Measurements from ENCODE around the gene GRM5.

GRM5 gene

GRCh38 chr11:88491674-88492073 is 574.1 kb downstream of the GRM5 start:
- TF ChIP-seq, protein P1, sequence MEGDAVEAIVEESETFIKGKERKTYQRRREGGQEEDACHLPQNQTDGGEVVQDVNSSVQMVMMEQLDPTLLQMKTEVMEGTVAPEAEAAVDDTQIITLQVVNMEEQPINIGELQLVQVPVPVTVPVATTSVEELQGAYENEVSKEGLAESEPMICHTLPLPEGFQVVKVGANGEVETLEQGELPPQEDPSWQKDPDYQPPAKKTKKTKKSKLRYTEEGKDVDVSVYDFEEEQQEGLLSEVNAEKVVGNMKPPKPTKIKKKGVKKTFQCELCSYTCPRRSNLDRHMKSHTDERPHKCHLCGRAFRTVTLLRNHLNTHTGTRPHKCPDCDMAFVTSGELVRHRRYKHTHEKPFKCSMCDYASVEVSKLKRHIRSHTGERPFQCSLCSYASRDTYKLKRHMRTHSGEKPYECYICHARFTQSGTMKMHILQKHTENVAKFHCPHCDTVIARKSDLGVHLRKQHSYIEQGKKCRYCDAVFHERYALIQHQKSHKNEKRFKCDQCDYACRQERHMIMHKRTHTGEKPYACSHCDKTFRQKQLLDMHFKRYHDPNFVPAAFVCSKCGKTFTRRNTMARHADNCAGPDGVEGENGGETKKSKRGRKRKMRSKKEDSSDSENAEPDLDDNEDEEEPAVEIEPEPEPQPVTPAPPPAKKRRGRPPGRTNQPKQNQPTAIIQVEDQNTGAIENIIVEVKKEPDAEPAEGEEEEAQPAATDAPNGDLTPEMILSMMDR (IDR thresholded peaks at IDR 0.05; ENCODE audit: extremely low read depth, insufficient read depth, missing control alignments) = no peak
- DNase-seq (ENCODE audit: low spot score) = no peak
- in situ Hi-C loops (cut with MboI; ENCODE audit: low pct_unique_long_range_greater_than_20kb, low sequenced_read_pairs, unreplicated experiment) = no loop called here

- in situ Hi-C loops (cut with MboI; ENCODE audit: low pct_unique_long_range_greater_than_20kb, low sequenced_read_pairs, unreplicated experiment) = no loop called here
- DNase-seq (ENCODE audit: low spot score) = no peak
- TF ChIP-seq, protein P1 (IDR thresholded peaks at IDR 0.05; ENCODE audit: extremely low read depth, insufficient read depth, missing control alignments) = no peak
Observed at GRCh38 chr11:88489030-88489429, 576.8 kb downstream of the GRM5 start.

DNA sequence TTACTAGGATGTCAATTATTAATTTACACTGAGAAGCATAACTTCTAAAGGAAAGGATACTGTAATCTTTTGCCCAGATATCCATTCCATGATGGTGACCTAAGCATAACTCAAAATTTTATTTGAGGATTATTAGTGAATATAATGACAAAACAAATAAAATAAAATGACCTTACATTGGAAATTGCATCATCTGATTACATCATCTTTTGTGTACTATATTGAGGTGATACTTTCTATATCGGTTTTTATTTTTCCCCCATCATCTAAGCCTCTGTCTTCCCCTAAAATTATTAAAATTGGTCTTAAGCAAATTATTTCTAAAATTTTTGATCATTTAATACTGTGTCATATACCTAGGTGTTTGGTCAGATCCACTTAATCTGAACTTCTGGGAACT is 578.1 kb downstream of the GRM5 start:
- in situ Hi-C loops (cut with MboI; ENCODE audit: low pct_unique_long_range_greater_than_20kb, low sequenced_read_pairs, unreplicated experiment) = no loop called here
- TF ChIP-seq, protein P1 (IDR thresholded peaks at IDR 0.05; ENCODE audit: extremely low read depth, insufficient read depth, missing control alignments) = no peak
- DNase-seq (ENCODE audit: low spot score) = no peak

GRCh38 chr11:88484873-88485621 is 580.7 kb downstream of the GRM5 start:
- peak; percentile 45 for DNase-seq (ENCODE audit: low spot score)
- TF ChIP-seq, protein P1 (IDR thresholded peaks at IDR 0.05; ENCODE audit: extremely low read depth, insufficient read depth, missing control alignments) = peak; percentile 80
- in situ Hi-C loops (cut with MboI; ENCODE audit: low pct_unique_long_range_greater_than_20kb, low sequenced_read_pairs, unreplicated experiment) = no loop called here

GRCh38 chr11:88482871-88483301 is 582.9 kb downstream of the GRM5 start:
- TF ChIP-seq, protein P1 (IDR thresholded peaks at IDR 0.05; ENCODE audit: extremely low read depth, insufficient read depth, missing control alignments) = no peak
- DNase-seq (ENCODE audit: low spot score) = no peak
- in situ Hi-C loops (cut with MboI; ENCODE audit: low pct_unique_long_range_greater_than_20kb, low sequenced_read_pairs, unreplicated experiment) = no loop called here

- DNase-seq (ENCODE audit: low spot score) = no peak
- TF ChIP-seq, protein P1 (IDR thresholded peaks at IDR 0.05; ENCODE audit: extremely low read depth, insufficient read depth, missing control alignments) = no peak
- in situ Hi-C loops (cut with MboI; ENCODE audit: low pct_unique_long_range_greater_than_20kb, low sequenced_read_pairs, unreplicated experiment) = no loop called here
Observed at GRCh38 chr11:88480223-88480622, 585.6 kb downstream of the GRM5 start.

Data from GM13977 (cell line).